ENCODE data around the gene LBP.
A peak's percentile ranks its signal among the peaks of the same experiment; 100 is the strongest.

The LBP gene

GRCh38 chr20:38387953-38388352 is 41.7 kb downstream of the LBP start:
- H3F3A ChIP-seq (ENCODE audit: insufficient read depth, low read length) = no peaks in the 10 kb centered on the region
- H3K27ac ChIP-seq (ENCODE audit: low read depth, low read length, poor library complexity, severe bottlenecking) = no peak overlapping the region
- H3K9me3 ChIP-seq (ENCODE audit: low read length) = peaks cover 6% of the 10 kb centered on the region; the same call in 1 of the 2 replicates
- H3K4me3 ChIP-seq (ENCODE audit: low read depth, low read length, poor library complexity, severe bottlenecking) = no peak overlapping the region
- no peaks in the 10 kb centered on the region for H3K9me2 ChIP-seq (ENCODE audit: low read depth, low read length)
- H3K9ac ChIP-seq (ENCODE audit: low read length) = no peak overlapping the region
- no peaks in the 10 kb centered on the region for H4K20me1 ChIP-seq (ENCODE audit: insufficient read depth, low read length)
- no peaks in the 10 kb centered on the region for H3K36me3 ChIP-seq (ENCODE audit: insufficient read depth, low read length)
- peaks cover 7% of the 10 kb centered on the region; the same call in 1 of the 2 replicates for H3K27me3 ChIP-seq (ENCODE audit: insufficient read depth, low read length)
- H2AFZ ChIP-seq (ENCODE audit: low read length) = no peak overlapping the region
- TF ChIP-seq CTCF (IDR thresholded peaks at IDR 0.05; ENCODE audit: low read length) (peak; percentile 17; the same call in 1 of the 2 replicates), EZH2 (IDR thresholded peaks at IDR 0.05; ENCODE audit: borderline replicate concordance, low read length) (no peak)
- no peaks in the 10 kb centered on the region for H3K4me1 ChIP-seq (ENCODE audit: insufficient read depth, low read length, severe bottlenecking)
- H3K79me2 ChIP-seq (ENCODE audit: insufficient read depth, low read length) = no peaks in the 10 kb centered on the region
- no peak overlapping the region for H3K4me2 ChIP-seq (ENCODE audit: low read length)

- TF ChIP-seq CTCF (IDR thresholded peaks at IDR 0.05; ENCODE audit: low read length) (no peak), EZH2 (IDR thresholded peaks at IDR 0.05; ENCODE audit: borderline replicate concordance, low read length) (no peak)
- H3K79me2 ChIP-seq (ENCODE audit: insufficient read depth, low read length) = no peaks in the 10 kb centered on the region
- H3K4me2 ChIP-seq (ENCODE audit: low read length) = no peak overlapping the region
- no peaks in the 10 kb centered on the region for H3K36me3 ChIP-seq (ENCODE audit: insufficient read depth, low read length)
- H3K4me3 ChIP-seq (ENCODE audit: low read depth, low read length, poor library complexity, severe bottlenecking) = no peak overlapping the region
- H3K9me2 ChIP-seq (ENCODE audit: low read depth, low read length) = no peaks in the 10 kb centered on the region
- H3K27me3 ChIP-seq (ENCODE audit: insufficient read depth, low read length) = no peaks in the 10 kb centered on the region
- no peaks in the 10 kb centered on the region for H3F3A ChIP-seq (ENCODE audit: insufficient read depth, low read length)
- no peaks in the 10 kb centered on the region for H4K20me1 ChIP-seq (ENCODE audit: insufficient read depth, low read length)
- no peak overlapping the region for H3K27ac ChIP-seq (ENCODE audit: low read depth, low read length, poor library complexity, severe bottlenecking)
- no peaks in the 10 kb centered on the region for H3K4me1 ChIP-seq (ENCODE audit: insufficient read depth, low read length, severe bottlenecking)
- H3K9me3 ChIP-seq (ENCODE audit: low read length) = 0 out of 2 replicates have a peak, but pooled peaks cover 3% of the 10 kb centered on the region
- no peak overlapping the region for H2AFZ ChIP-seq (ENCODE audit: low read length)
- no peak overlapping the region for H3K9ac ChIP-seq (ENCODE audit: low read length)
Measured at GRCh38 chr20:38392356-38392755, 46.1 kb downstream of the LBP start.

GRCh38 chr20:38393259-38393658 is 47.0 kb downstream of the LBP start:
- H3K4me1 ChIP-seq (ENCODE audit: insufficient read depth, low read length, severe bottlenecking) = no peaks in the 10 kb centered on the region
- H3K4me3 ChIP-seq (ENCODE audit: low read depth, low read length, poor library complexity, severe bottlenecking) = no peak overlapping the region
- H3K27ac ChIP-seq (ENCODE audit: low read depth, low read length, poor library complexity, severe bottlenecking) = no peak overlapping the region
- no peaks in the 10 kb centered on the region for H3K27me3 ChIP-seq (ENCODE audit: insufficient read depth, low read length)
- H3K79me2 ChIP-seq (ENCODE audit: insufficient read depth, low read length) = no peaks in the 10 kb centered on the region
- TF ChIP-seq EZH2 (IDR thresholded peaks at IDR 0.05; ENCODE audit: borderline replicate concordance, low read length) (no peak), CTCF (IDR thresholded peaks at IDR 0.05; ENCODE audit: low read length) (no peak)
- no peaks in the 10 kb centered on the region for H4K20me1 ChIP-seq (ENCODE audit: insufficient read depth, low read length)
- H3K9me2 ChIP-seq (ENCODE audit: low read depth, low read length) = no peaks in the 10 kb centered on the region
- no peak overlapping the region for H3K4me2 ChIP-seq (ENCODE audit: low read length)
- no peak overlapping the region for H2AFZ ChIP-seq (ENCODE audit: low read length)
- H3K9ac ChIP-seq (ENCODE audit: low read length) = no peak overlapping the region
- no peaks in the 10 kb centered on the region for H3F3A ChIP-seq (ENCODE audit: insufficient read depth, low read length)
- no peaks in the 10 kb centered on the region for H3K36me3 ChIP-seq (ENCODE audit: insufficient read depth, low read length)
- H3K9me3 ChIP-seq (ENCODE audit: low read length) = 0 out of 2 replicates have a peak, but pooled peaks cover 3% of the 10 kb centered on the region

Measured in OCI-LY1 (cell line).